ENCODE results near the gene RNF181. TPM values are rescaled to one million over a fixed set of nuclear protein-coding genes. Genes with fewer than 3 reads are reported as not detected.

Gene RNF181
- total and polyA plus RNA-seq, 2 of the 13 experiments (the other 11 are each of a cell fraction or from before 2014, with no cell fraction given), result 224 to 578 TPM

DNA sequence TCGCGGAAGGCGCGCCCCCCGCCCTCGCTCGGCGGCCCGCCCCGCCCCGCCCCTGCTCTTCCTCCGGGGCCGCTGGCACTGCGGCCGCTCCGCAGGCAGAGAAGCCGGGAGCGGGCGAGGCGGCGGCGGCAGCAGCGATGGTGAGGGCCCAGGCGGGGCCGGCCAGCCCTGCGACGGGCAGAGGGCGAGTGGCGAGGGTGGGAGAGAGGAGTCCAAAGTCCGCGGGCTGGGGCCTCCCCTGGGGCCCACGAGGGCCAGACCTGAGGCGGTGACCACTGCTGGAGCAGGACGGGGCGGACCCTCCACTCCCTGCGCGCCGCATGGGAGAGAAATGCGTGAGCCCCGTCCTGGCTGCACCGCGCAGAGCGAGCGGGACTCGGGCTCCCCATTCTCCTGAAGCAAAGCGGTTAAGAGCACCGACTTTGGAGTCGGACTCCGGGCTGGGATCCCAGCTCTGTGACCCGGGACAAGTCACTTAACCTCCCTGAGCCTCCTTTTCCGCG, 11.1 kb upstream of the RNF181 start, which contains the start of gene VAMP5 (continued):
- TF ChIP-seq, protein P1, sequence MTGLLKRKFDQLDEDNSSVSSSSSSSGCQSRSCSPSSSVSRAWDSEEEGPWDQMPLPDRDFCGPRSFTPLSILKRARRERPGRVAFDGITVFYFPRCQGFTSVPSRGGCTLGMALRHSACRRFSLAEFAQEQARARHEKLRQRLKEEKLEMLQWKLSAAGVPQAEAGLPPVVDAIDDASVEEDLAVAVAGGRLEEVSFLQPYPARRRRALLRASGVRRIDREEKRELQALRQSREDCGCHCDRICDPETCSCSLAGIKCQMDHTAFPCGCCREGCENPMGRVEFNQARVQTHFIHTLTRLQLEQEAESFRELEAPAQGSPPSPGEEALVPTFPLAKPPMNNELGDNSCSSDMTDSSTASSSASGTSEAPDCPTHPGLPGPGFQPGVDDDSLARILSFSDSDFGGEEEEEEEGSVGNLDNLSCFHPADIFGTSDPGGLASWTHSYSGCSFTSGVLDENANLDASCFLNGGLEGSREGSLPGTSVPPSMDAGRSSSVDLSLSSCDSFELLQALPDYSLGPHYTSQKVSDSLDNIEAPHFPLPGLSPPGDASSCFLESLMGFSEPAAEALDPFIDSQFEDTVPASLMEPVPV (CRISPR knock-in tag; IDR thresholded peaks at IDR 0.05), result peak; percentile 85; the same call in 1 of the 2 replicates
- TF ChIP-seq HMG20A (CRISPR knock-in tag; IDR thresholded peaks at IDR 0.05; ENCODE audit: borderline replicate concordance) (peak; percentile 57; the same call in 1 of the 2 replicates), CBX2 (IDR thresholded peaks at IDR 0.05; ENCODE audit: low read depth, low read length) (no peak), CBX2 (CRISPR knock-in tag; IDR thresholded peaks at IDR 0.05; ENCODE audit: low read depth) (no peak), SMAD9 (CRISPR knock-in tag; IDR thresholded peaks at IDR 0.05) (no peak), BRCA1 (CRISPR knock-in tag; IDR thresholded peaks at IDR 0.05) (no peak), ZSCAN25 (CRISPR knock-in tag; IDR thresholded peaks at IDR 0.05) (peak; percentile 98), ZNF773 (CRISPR knock-in tag; IDR thresholded peaks at IDR 0.05; ENCODE audit: borderline replicate concordance) (no peak; the same call in 1 of the 2 replicates), HOXA7 (CRISPR knock-in tag; IDR thresholded peaks at IDR 0.05) (no peak), KDM2A (CRISPR knock-in tag; IDR thresholded peaks at IDR 0.05; ENCODE audit: borderline replicate concordance, low read depth) (0 out of 2 replicates have a peak, but pooled peaks have one; percentile 8), ZNF724P (CRISPR knock-in tag; IDR thresholded peaks at IDR 0.05; ENCODE audit: borderline replicate concordance) (0 out of 2 replicates have a peak, but pooled peaks have one; percentile 64), ZNF766 (CRISPR knock-in tag; IDR thresholded peaks at IDR 0.05; ENCODE audit: borderline replicate concordance) (peak; percentile 68; the same call in 1 of the 2 replicates), ZNF776 (CRISPR knock-in tag; IDR thresholded peaks at IDR 0.05) (peak; percentile 95), ZNF253 (CRISPR knock-in tag; IDR thresholded peaks at IDR 0.05; ENCODE audit: borderline replicate concordance) (peak; percentile 91; the same call in 1 of the 2 replicates), ARHGAP35 (CRISPR knock-in tag; IDR thresholded peaks at IDR 0.05; ENCODE audit: borderline replicate concordance) (peak; percentile 59; the same call in 1 of the 2 replicates), ZNF674 (CRISPR knock-in tag; IDR thresholded peaks at IDR 0.05; ENCODE audit: low read depth) (no peak), HHEX (CRISPR knock-in tag; IDR thresholded peaks at IDR 0.05) (no peak), ZNF260 (CRISPR knock-in tag; IDR thresholded peaks at IDR 0.05; ENCODE audit: borderline replicate concordance, low read depth) (no peak), ZFP41 (CRISPR knock-in tag; IDR thresholded peaks at IDR 0.05; ENCODE audit: borderline replicate concordance) (peak; percentile 58; the same call in 1 of the 2 replicates), DNMT3B (CRISPR knock-in tag; conservative IDR thresholded peaks at IDR 0.05) (no peak; the same call in 1 of the 2 replicates), JUN (CRISPR knock-in tag; IDR thresholded peaks at IDR 0.05) (no peak), POLR2G (IDR thresholded peaks at IDR 0.05; ENCODE audit: low read depth, low read length) (peak; percentile 88), ZNF780A (CRISPR knock-in tag; IDR thresholded peaks at IDR 0.05) (no peak), CBX5 (CRISPR knock-in tag; IDR thresholded peaks at IDR 0.05; ENCODE audit: borderline replicate concordance) (peak; percentile 36; the same call in 1 of the 2 replicates)
- TF ChIP-seq, protein P2, sequence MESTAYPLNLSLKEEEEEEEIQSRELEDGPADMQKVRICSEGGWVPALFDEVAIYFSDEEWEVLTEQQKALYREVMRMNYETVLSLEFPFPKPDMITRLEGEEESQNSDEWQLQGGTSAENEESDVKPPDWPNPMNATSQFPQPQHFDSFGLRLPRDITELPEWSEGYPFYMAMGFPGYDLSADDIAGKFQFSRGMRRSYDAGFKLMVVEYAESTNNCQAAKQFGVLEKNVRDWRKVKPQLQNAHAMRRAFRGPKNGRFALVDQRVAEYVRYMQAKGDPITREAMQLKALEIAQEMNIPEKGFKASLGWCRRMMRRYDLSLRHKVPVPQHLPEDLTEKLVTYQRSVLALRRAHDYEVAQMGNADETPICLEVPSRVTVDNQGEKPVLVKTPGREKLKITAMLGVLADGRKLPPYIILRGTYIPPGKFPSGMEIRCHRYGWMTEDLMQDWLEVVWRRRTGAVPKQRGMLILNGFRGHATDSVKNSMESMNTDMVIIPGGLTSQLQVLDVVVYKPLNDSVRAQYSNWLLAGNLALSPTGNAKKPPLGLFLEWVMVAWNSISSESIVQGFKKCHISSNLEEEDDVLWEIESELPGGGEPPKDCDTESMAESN (CRISPR knock-in tag; conservative IDR thresholded peaks at IDR 0.05), result 0 out of 2 replicates have a peak, but pooled peaks have one; percentile 25
- TF ChIP-seq, protein P3, sequence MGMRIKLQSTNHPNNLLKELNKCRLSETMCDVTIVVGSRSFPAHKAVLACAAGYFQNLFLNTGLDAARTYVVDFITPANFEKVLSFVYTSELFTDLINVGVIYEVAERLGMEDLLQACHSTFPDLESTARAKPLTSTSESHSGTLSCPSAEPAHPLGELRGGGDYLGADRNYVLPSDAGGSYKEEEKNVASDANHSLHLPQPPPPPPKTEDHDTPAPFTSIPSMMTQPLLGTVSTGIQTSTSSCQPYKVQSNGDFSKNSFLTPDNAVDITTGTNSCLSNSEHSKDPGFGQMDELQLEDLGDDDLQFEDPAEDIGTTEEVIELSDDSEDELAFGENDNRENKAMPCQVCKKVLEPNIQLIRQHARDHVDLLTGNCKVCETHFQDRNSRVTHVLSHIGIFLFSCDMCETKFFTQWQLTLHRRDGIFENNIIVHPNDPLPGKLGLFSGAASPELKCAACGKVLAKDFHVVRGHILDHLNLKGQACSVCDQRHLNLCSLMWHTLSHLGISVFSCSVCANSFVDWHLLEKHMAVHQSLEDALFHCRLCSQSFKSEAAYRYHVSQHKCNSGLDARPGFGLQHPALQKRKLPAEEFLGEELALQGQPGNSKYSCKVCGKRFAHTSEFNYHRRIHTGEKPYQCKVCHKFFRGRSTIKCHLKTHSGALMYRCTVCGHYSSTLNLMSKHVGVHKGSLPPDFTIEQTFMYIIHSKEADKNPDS (CRISPR knock-in tag; IDR thresholded peaks at IDR 0.05), result peak; percentile 75; the same call in 1 of the 2 replicates
